T-helper 22 cell (primary cell): ENCODE results near the gene AGXT2.
"Not testable (repeated sequence)": the region's sequence is repeated elsewhere in the genome, so short reads cannot be mapped to it uniquely, and the experiment has no call there.

ENCODE experiments used
- DNase-seq: peaks from one replicate; pipeline ENCODE4 v3.0.0-alpha.2; 2020; ENCODE audit warnings: low read depth

AGXT2 gene

DNA sequence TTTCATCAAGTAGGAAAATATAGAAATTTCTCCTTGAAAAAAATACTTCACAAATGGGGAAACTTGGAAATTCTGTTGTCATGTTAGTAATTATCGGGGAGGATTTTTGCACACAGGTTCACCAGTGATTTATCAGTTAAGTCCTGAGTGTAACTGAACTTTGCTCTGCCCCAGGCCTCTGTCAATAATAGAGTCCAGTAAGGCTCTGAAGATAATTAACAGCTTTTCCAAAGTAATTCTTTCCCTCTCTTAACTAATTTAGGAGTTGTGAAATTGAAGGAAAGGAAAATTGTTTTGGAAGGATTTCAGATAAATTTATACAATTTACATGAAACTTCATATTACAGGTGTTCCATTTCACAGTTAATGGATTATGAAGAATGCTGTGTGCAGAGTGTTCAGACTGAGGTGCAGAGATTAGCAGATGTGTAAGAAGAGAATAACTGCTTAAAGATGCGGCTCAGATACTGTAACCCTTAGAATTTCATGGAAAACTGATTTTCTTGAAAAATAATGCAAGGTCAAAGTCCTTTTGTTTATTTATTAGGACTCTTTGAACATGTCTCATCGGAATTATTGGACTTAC is 2.9 kb upstream of the AGXT2 start:
- DNase-seq: no peak

DNA sequence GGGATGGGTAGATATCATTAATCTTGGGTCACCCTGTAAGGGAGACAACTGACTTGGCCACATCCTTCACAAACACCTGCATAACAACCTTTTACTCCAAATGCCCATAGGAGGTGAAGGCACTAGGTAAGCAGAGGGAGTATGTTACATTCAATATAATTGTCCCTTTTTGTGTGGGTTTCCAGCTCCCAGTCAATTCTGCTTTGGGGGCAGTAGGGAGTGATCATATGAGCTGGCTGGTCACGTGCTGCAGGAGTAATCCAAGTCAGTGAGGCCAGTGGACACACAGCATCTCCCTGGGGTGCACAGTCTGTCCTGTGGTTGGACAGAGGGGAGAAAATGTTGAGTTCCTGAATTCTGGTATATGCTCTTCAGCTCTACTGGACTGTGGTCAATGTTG is 1.2 kb upstream of the AGXT2 start:
- no peak for DNase-seq

DNA sequence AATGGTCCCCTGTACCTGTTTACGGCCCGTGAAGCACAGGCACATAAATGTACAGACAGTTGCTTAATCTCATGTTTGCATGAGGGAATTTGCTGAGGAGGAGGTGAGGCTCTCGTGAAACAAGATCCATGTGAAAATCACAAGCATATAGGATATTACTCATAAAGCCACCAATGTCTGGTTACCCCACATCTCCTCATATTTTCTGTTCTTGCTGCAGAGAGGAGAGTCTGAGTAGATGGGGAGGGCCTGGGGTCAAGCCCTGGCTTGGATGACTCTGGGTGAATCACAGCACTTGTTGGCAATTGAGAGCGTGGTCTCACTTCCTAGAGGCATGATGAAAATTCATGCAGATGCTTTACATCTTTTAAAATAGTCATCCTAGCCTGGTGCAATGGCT is 975 bp downstream of the AGXT2 start:
- no peak for DNase-seq

DNA sequence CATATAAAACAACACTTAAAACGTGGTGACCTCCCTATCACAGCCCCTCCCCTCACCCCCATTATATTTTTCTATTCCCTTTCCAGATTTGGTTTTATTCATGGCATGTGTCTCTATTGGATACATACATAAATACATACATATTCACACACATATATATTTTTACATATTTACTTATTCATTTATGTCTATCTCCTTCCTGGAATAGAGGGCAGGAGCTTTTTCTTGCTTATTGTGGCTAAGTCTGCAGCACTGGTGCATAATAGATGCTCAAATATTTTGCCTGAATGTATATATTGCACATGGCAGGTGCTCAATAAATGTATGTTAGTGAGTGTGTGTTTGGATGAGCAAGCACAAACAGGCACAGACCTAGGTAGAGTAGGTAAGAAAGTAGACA is 2.5 kb downstream of the AGXT2 start:
- no peak for DNase-seq

GRCh38 chr5:35044649-35045048 is 3.1 kb downstream of the AGXT2 start:
- DNase-seq: no peak

DNA sequence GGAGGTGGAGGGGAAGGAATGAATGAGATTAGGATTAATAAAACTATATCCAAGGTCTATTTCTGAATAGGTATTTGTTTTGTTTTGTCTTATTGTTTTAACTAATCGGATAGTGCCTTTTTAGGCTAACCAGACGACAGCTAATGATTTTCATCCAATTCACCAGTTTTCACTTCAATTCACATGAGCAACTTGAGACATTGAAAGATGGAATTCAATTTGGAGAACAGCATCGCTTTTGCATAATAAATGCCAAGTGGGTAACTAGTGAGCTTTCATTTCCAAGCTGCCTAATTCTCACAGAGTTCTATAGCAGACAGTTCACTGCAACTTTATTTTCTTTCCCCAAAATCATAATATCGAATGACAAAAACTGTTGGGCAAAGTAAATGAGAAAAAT is 5.0 kb downstream of the AGXT2 start:
- no peak for DNase-seq

GRCh38 chr5:35041261-35041660 is 6.5 kb downstream of the AGXT2 start:
- DNase-seq: no peak

GRCh38 chr5:35038891-35039290 is 8.9 kb downstream of the AGXT2 start:
- DNase-seq: no peak

- DNase-seq: no peak
Measured at GRCh38 chr5:35036536-35036935, 11.2 kb downstream of the AGXT2 start.

DNA sequence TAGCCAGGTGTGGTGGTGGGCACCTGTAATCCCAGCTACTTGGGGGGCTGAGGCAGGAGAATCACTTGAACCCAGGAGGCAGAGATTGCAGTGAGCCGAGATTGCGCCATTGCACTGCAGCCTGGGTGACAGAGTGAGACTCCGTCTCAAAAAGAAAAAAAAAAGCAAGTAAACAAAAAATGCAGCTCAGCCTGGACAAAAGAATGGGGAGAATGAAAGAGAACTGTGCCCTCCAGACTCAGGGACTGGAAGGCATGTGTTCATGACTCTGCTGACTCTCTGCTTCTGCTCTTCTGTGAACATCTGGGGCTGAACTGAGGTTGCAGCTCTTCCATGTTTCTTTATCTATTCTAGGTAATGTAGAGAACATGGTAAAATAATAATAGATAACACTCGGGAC is 11.8 kb downstream of the AGXT2 start:
- not testable (repeated sequence) for DNase-seq

- no peak for DNase-seq
Measured at GRCh38 chr5:35035271-35035670, 12.5 kb downstream of the AGXT2 start.

GRCh38 chr5:35032356-35032755 is 15.4 kb downstream of the AGXT2 start:
- no peak for DNase-seq

- no peak for DNase-seq
Measured at GRCh38 chr5:35031276-35031675, 16.5 kb downstream of the AGXT2 start.

GRCh38 chr5:35030426-35031100 is 17.2 kb downstream of the AGXT2 start:
- DNase-seq: no peak

DNA sequence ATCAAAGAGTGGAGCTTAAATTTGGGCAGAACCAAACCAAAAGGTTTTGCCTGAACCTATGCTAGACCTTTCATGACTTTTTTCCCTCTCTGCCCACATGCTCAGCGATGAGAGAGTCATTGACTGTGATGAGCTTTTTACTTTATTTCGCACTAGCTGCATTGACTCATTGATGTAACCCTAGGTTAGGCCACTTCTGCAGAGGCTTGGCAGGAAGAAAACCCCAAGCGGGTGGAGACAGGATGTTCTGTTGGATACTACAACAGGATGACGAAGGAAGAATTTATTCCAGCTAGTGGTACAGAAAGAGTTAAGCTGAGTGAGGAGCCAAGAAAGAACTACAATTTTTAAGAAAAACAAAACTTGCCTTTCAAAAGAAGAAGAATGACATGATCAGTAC is 18.4 kb downstream of the AGXT2 start:
- DNase-seq: no peak

DNA sequence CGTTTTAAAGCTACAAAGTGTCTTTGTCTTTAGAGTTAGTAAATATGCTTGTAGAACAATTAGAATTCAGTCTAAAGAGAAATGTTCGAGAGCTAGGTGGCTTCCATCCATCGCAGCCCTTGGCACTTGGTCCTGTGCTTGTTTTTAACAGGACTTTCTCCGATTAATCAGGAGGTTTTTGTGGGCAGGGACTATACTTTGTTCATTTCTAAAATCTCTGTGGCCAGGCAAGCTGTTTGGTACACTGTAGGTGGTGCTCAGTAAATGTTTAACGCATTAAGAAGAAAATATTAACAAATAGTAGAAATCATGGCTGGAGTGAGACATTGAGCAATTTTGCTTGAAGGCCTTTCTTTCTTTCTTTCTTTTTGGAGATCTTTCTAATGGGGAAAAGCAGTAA is 20.8 kb downstream of the AGXT2 start:
- no peak for DNase-seq

- DNase-seq: no peak
Measured at GRCh38 chr5:35026280-35026840, 21.4 kb downstream of the AGXT2 start.

- no peak for DNase-seq
Measured at GRCh38 chr5:35024911-35025510, 22.7 kb downstream of the AGXT2 start.

DNA sequence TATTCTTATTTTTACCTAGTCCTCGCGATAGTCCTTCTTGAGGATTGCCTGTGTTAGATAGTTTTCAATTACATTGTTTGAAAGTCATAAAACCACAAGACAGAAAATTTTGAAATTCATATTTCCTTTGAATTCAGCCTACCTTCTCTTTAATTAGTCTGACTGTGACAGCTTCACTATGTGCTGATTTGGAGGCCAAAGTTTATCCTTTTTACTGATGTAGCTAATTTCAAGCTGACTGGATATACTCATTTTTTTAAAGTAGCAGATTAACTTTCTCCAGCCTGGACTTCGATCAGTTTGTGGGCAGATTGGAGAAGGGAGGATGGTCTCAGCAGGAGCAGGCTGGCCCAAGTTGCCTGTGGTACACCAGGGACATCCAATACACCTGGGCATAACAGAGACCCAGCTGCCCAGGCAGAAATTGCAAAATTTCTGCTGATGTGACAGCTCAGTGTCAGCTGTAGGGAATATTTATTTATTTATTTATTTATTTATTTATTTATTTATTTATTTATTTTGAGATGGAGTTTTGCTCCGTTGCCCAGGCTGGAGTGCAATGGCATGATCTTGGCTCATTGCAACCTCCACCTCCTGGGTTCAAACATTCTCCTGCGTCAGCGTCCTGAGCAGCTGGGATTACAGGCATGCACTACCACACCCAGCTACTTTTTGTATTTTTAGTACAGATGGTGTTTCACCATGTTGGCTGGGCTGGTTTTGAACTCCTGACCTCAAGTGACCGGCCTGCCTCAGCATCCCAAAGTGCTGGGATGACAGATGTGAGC is 24.2 kb downstream of the AGXT2 start:
- no peak for DNase-seq

- no peak for DNase-seq
Measured at GRCh38 chr5:35016174-35017051, 31.3 kb downstream of the AGXT2 start.

DNA sequence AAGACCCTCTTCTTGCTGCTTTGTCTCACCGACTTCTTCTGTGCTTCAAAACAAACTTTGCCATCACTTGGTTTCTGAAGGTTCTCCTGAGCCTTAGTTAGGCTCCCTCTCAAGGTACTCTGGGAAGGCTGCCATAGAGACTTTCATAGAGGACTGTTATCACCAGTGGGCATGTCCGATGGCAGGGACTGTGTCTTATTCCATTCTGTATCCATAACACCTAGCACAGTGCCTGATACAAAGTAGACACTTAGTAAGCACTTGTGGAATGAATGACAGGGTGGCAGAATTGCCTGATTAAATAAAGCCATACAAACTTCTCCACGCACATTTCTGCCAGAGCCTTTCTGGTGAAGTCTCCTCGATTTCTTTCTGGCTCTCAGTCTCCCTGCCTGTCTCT is 32.7 kb downstream of the AGXT2 start:
- DNase-seq: no peak

GRCh38 chr5:35012796-35013195 is 35.0 kb downstream of the AGXT2 start:
- DNase-seq: no peak
